Measurements from ENCODE around the gene NCKAP5.

The NCKAP5 gene

GRCh38 chr2:133568172-133568571, at the start of gene NCKAP5:
Gene NCKAP5, minus strand, starts transcription at chr2:133568463. Its CDS starts 50,937 bp downstream, at chr2:133517526.
- peak; percentile 45 for DNase-seq

DNA sequence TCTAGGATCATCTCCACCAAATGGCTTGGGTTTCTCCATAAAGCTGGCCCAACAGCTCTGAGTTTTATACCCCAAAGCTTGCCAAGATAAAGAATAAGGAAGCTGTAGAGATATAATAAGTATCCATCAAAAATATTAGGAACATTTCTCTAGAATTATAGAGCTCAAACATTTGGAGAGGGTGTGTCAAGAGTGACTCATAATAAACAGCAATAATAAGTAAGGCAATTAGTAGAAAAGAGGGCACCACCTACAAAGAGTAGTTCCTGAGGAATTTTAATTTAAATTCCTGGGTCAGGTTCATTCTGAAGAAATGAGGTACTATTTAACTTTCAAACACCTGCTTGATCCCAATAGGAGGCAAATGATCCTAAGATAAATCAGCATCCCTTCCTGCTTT, 41.4 kb upstream of the NCKAP5 start:
- DNase-seq = no peak

DNA sequence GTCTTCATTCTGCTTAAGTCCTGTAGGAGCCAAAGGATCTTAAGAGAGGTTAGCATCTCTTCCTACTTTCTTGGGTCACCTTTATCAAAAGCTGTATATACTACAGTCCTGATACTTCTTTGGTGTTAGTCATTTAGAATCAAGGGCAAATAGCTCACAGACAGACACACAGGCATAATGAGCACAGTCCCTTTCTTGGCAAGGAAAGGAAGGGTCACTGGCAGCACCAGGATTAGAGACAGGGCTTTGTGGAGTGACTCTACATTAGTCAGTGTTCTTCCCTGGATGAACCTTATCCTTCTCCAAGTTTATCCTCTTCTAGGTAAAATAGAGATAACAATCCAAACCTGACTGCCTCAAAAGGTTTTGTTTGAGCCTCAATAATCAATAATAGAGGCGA, 40.0 kb upstream of the NCKAP5 start:
- DNase-seq = no peak

DNA sequence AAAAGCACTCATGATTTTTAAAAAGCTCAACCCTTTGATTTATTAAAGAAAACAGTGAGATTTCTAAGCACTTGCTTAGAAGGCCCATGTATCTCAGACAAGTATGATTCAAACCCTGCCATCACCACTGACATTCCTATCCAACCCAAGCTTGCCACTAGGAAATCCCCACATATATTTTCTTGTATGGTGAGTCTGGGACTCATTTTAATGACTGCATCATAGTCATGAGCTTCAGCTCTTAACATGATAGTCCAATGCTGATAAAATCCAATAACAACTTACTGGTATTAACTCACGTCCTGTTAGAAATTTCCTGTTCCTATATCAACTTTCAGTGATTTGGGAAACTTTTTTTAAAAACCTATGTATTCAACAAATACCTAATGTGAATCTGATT, 39.4 kb upstream of the NCKAP5 start:
- no peak for DNase-seq

DNA sequence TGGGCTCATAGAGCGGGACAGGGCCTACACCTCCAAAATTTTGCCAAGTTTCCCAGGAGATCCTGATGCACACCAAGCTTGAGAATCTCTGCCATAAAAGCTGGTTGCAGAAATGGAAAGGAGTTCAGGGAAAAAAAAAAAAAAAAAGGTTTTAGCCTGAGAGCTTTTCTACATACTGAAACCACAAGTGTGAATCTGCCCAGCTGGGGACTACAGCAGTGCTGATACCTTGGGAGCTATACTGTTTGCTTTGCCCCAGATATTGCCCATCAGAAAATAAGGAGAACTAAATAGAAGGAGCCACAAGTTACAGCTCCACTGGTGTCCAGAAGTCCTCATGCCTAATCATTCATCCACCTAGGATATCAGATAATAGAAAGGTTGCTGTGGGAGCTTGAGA, 38.4 kb upstream of the NCKAP5 start:
- no peak for DNase-seq

GRCh38 chr2:133605766-133606137, 37.5 kb upstream of the NCKAP5 start:
- DNase-seq = no peak

DNA sequence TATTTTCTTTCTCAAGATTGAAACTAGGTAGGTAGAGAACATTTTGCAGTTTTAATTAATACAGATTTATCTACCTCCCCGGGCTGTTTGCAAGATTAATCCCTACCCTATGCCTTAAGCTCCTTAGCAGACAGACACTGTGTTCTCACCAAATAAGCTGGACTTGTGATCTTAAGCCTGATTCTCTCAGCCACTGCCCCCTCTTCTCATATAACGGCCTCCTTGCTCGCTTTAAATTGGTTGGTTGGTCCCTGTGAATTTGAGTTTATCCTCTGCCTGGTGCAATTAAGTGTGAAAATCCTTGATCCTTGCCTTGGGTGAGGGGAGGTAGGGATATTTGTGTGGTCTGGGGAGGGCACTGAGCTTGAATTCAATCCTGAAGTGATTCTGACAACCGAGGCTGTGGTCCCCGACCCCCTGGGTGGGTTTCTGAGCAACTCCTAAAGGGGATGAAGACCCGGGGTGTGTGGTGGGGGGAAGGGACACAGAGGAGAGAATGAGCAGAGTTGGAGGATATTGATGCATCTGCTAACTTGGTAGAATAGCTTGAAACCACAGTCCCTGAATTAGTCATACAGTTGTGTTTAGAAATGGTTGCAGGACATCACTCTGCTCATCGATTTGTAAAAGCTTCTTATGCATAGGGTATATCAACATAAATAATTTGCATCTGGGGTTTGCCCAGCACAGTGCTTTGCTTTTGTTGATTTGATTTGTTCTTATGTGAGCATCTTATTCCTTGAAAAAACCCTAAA, 36.9 kb upstream of the NCKAP5 start:
- no peak for DNase-seq

- no peak for DNase-seq
Measured at GRCh38 chr2:133603109-133603508, 34.8 kb upstream of the NCKAP5 start.

DNA sequence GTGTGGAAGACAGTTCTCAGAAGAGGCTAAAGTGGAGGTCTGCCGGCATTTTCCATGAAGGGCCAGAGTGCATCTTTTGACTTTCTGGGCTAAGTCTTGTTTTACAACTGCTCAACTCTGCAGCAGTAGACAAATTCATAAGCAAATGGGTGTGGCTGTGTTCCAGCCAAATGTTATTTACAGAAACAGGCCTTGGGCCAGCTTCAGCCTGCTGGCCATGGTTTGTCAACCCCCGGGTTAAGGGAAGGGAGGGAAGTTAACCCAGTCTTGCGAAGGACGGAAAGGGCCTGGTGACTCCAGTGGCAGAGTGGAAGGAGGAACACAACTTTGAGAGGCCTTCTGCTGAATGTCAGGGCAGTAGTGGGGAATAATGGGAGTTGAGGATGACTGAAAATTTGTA, 34.3 kb upstream of the NCKAP5 start:
- DNase-seq = no peak

GRCh38 chr2:133600266-133600928, 32.1 kb upstream of the NCKAP5 start:
- DNase-seq = no peak

DNA sequence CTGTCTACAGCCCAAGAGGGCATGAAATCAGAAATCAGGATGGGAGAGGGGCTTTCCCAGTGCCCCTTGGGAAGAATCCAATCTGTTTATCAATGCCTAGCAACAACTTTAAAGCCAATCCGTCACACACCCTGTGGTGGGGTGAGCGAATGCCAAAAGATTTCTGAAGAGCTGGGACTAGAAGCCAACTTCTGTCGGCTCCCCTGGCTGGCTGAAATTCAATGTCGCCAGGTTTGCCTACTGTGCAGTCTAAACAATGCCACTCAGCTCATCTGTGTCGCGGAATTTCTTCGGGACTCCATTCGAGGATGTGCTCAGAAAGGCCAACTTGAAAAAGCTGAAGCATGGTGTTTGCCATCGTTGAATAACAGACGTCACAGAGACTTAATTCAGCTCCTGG, 31.5 kb upstream of the NCKAP5 start:
- no peak for DNase-seq

DNA sequence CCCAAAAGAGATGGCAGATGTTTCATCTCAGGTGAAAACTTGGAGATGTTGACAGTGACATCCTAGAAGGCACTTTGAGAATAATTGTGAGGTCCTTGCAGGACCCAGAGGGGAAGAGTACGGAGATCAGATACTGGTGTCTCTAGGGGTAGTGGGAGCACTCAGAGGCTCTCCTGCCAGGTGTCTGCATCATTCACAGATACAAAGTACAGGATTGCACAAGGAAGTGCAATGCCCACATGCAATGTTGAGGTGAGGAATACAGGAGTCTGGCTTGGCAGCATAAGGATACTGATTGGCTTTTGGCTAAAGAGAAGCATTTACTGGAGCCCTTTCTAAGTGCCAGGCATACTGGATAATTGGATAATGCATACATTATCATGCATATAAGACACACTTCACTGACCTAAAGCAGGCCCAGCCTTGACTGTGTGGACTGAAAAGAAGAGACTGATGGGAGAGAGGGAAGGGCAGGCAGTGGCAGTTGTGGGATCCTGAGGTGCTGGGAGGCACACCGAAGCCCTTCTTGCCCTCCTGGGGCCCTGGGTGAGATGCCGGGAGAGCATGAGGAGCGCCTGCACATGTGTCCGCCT, 31.0 kb upstream of the NCKAP5 start:
- no peak for DNase-seq

DNA sequence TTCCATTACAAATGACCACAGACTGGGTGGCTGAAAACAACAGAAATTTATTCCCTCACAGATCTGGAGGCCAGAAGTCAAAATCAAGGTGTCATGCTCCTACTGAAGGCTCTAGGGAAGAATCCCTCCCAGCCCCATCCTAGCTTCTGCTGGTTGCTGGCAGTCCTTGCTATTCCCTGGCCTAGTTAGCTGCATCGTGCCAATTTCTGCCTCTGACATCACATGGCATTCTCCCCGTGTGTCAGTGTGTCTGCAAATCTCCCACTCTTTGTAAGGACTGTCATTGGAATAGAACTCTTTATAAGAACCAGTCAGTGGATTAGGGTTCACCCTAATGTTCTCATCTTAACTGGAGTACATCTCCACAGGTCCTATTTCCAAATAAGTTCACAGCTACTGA, 30.5 kb upstream of the NCKAP5 start:
- DNase-seq = no peak

DNA sequence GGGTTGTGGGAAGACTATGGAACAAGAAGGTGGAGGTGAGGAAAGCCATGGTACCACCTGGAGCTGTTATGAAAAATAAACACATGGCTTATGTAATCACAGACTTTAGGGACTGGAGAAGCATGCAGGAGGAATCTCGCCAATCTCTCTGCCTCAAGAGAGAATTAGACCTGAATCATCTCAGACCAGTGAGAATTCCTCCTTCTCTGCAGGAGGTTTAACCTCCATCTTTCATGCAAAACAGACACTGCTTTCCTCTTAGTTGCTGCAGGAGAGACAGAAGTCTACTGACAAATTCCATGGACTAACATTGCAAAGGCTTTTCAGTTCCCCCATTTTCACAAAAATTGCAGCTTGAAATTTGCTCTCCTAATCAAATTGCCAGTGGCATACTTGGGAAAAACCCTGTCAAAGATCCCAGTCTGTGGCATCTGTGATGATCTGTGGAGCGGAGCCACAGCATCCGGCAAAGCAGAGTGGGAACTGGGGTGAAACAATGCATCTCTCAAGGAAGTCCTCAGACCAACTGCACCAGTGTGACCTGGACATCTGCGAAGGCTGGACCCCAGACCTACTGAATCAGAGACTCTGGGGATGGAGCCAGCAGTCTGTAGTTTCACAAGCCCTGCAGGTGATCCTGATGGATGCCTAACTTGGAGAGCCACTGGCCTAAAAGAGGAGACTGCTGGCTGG, 28.6 kb upstream of the NCKAP5 start:
- DNase-seq = no peak

- peak; percentile 72 for DNase-seq
Measured at GRCh38 chr2:133591164-133591563, 22.9 kb upstream of the NCKAP5 start.

- DNase-seq = no peak
Measured at GRCh38 chr2:133589456-133589855, 21.2 kb upstream of the NCKAP5 start.

- no peak for DNase-seq
Measured at GRCh38 chr2:133588144-133588543, 19.9 kb upstream of the NCKAP5 start.

DNA sequence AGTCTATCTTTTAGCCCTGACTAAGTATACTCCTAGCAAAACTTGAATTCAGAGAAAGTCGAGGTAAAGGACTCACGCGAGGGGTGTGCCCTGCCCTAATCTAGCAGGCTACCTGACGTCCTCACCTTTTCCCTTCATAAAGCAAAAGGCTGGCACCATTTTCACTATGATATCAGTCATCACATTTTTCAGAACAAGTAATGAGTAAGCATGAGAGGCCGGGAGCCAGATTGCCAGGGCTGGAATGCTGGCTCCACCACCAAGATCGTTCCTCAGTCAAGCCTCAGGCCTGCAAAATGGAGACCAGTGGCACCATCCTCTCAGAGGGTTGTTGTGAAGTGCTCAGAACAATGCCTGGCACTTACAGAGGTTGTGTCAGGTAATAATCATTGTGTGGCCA, 18.7 kb upstream of the NCKAP5 start:
- DNase-seq = no peak

DNA sequence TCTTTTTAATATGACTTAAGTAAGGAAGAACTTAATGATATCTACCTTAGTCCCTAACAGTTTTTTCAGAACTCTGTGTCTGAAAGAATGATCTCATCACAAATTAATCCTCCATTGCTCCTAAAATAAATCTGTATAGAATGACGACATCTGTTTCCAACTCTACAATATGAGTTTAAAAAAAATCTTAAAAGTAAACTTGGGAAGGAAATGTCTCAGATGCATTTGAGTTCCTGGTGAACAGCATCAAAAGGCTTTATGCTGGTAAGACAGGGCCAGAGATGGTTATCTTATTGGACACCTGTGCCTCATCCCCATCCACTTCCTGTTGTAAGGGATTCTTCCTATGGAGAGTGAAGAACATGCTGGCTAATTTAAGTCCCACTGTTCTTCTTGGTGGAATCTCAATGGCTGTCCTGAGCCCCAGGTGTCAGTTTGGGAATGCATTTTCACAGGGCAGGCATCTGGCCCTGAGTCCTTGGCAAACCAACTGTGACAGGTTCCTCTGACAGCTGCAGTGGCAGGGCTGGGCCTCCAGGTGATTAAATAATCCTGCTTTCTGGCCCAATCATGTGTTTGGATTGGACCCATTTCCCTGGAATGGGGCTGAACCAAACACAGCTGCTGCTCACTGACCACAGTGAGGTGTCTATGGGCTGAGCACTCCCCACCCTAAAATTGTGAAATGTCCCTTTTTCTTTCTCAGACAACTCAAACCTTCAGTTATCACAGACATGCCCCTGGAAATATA, 12.9 kb upstream of the NCKAP5 start:
- no peak for DNase-seq

GRCh38 chr2:133579274-133579673, 11.0 kb upstream of the NCKAP5 start:
- no peak for DNase-seq

- DNase-seq = no peak
Measured at GRCh38 chr2:133576714-133577113, 8.5 kb upstream of the NCKAP5 start.

DNA sequence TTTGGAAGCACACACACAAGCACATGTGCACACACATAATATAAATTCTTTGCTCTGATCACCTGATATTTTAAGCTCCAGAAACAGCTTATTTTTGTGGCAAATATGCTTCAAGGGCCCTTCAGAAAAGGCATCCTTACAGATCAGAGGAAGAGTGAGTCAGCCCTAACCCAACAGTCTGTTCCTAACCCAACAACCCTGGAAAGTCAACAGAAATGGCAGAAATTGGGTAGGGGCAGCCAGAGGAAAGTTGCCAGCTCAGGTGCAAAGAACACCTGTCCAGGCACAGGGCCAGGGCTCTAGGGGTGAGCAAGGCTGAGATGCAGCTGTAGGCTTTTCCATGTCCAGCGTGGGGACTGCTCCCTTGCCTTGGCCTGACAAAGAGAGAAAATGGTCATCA, 6.4 kb upstream of the NCKAP5 start:
- no peak for DNase-seq

GRCh38 chr2:133574186-133574585, 5.9 kb upstream of the NCKAP5 start:
- no peak for DNase-seq

All from NCI-H510A (cell line).